Activated CD8-positive, alpha-beta memory T cell treated with anti-CD3 and anti-CD28 coated beads, Interleukin-2, amount 10 ng/mL, durations not matched to agents 7 days and 5 days (primary cell): ENCODE measurements around the gene RASL10A. TPM values are rescaled to one million over a fixed set of nuclear protein-coding genes. Genes with fewer than 3 reads are reported as not detected.

Experiments used
- ATAC-seq: fragments of 150-1000 bp; cut with Tn5 transposase; one replicate; pipeline ENCODE4 v1.10.0; 2021; ENCODE audit warnings: moderate library complexity
- CTCF ChIA-PET: fragments of 350-600 bp; sonication (Branson Sonifier 250); formaldehyde crosslinking; loops from one replicate; lab custom pipeline; 2021; ENCODE audit warnings: antibody characterized with exemption; lab: Charles Lee
- DNase-seq: peaks from one replicate; pipeline ENCODE4 v3.0.0-alpha.2; 2020
- H3K27ac Mint-ChIP-seq: one replicate; pipeline ENCODE4 v1.8.0; 2021; ENCODE audit warnings: mild to moderate bottlenecking, mixed read lengths
- H3K27me3 Mint-ChIP-seq: one replicate; pipeline ENCODE4 v1.8.0; 2021; ENCODE audit warnings: mixed read lengths
- H3K36me3 Mint-ChIP-seq: one replicate; pipeline ENCODE4 v1.8.0; 2021; ENCODE audit warnings: mild to moderate bottlenecking, mixed read lengths
- H3K4me1 Mint-ChIP-seq: one replicate; pipeline ENCODE4 v1.8.0; 2021; ENCODE audit warnings: mixed read lengths
- H3K4me3 Mint-ChIP-seq: one replicate; pipeline ENCODE4 v1.8.0; 2021; ENCODE audit warnings: mild to moderate bottlenecking, moderate library complexity, mixed read lengths
- H3K9me3 Mint-ChIP-seq: one replicate; pipeline ENCODE4 v1.8.0; 2022; ENCODE audit warnings: low read depth, mixed read lengths
- total RNA-seq, 2 experiments: library from RNA; stranded (reverse); gene quantifications; one replicate each; pipeline ENCODE4 v1.2.3, GENCODE V29; 2021

RASL10A gene
- total RNA-seq, 2 experiments from 2014 or later: 0.63 to 0.70 TPM

- Mint-ChIP-seq H3K9me3 (no peaks in the 10 kb centered on the region), H3K27me3 (no peaks in the 10 kb centered on the region), H3K27ac (no peak overlapping the region), H3K36me3 (peaks cover 28% of the 10 kb centered on the region), H3K4me3 (no peak overlapping the region), H3K4me1 (peaks cover 2% of the 10 kb centered on the region)
- no peak for ATAC-seq
- CTCF ChIA-PET: interaction anchor here (1.0 kb wide), 1 partner anchor 16 kb away, joined by 3 read pairs; no protein-coding TSS in a partner anchor
- no peak for DNase-seq
Observed at GRCh38 chr22:29344137-29344536, 28.6 kb upstream of the RASL10A start.

- ATAC-seq (no peak), DNase-seq (no peak)
- peaks cover 22% of the 10 kb centered on the region for H3K36me3 Mint-ChIP-seq
- no peaks in the 10 kb centered on the region for H3K27me3 Mint-ChIP-seq
- CTCF ChIA-PET: interaction anchor here (1.0 kb wide), 1 partner anchor 15 kb away, joined by 3 read pairs; no protein-coding TSS in a partner anchor
- H3K9me3 Mint-ChIP-seq: no peaks in the 10 kb centered on the region
- no peak overlapping the region for H3K27ac Mint-ChIP-seq
- peaks cover 2% of the 10 kb centered on the region for H3K4me1 Mint-ChIP-seq
- H3K4me3 Mint-ChIP-seq: no peak overlapping the region
Observed at GRCh38 chr22:29343313-29343805, 27.9 kb upstream of the RASL10A start.

GRCh38 chr22:29342577-29343312, 27.2 kb upstream of the RASL10A start:
- CTCF ChIA-PET: no interaction called here
- H3K4me3 Mint-ChIP-seq: no peak overlapping the region
- peaks cover 2% of the 10 kb centered on the region for H3K4me1 Mint-ChIP-seq
- peaks cover 23% of the 10 kb centered on the region for H3K36me3 Mint-ChIP-seq
- H3K27me3 Mint-ChIP-seq: no peaks in the 10 kb centered on the region
- no peak overlapping the region for H3K27ac Mint-ChIP-seq
- H3K9me3 Mint-ChIP-seq: no peaks in the 10 kb centered on the region
- no peak for ATAC-seq
- DNase-seq: no peak

GRCh38 chr22:29342177-29342576, 26.7 kb upstream of the RASL10A start:
- Mint-ChIP-seq H3K36me3 (peaks cover 17% of the 10 kb centered on the region), H3K4me3 (no peak overlapping the region), H3K9me3 (no peaks in the 10 kb centered on the region), H3K4me1 (peaks cover 2% of the 10 kb centered on the region), H3K27ac (no peak overlapping the region), H3K27me3 (no peaks in the 10 kb centered on the region)
- ATAC-seq (no peak), DNase-seq (no peak)
- CTCF ChIA-PET: no interaction called here

GRCh38 chr22:29341849-29342127, 26.3 kb upstream of the RASL10A start:
- DNase-seq (no peak), ATAC-seq (no peak)
- CTCF ChIA-PET: no interaction called here
- Mint-ChIP-seq H3K36me3 (peaks cover 15% of the 10 kb centered on the region), H3K4me3 (no peak overlapping the region), H3K27me3 (no peaks in the 10 kb centered on the region), H3K9me3 (no peaks in the 10 kb centered on the region), H3K4me1 (peaks cover 2% of the 10 kb centered on the region), H3K27ac (no peak overlapping the region)

GRCh38 chr22:29341056-29341848, 25.8 kb upstream of the RASL10A start:
- Mint-ChIP-seq H3K4me3 (no peak overlapping the region), H3K9me3 (no peaks in the 10 kb centered on the region), H3K36me3 (peaks cover 17% of the 10 kb centered on the region), H3K4me1 (peaks cover 2% of the 10 kb centered on the region), H3K27me3 (no peaks in the 10 kb centered on the region), H3K27ac (no peak overlapping the region)
- CTCF ChIA-PET: no interaction called here
- ATAC-seq (no peak), DNase-seq (no peak)

GRCh38 chr22:29340566-29340965, 25.1 kb upstream of the RASL10A start:
- CTCF ChIA-PET: no interaction called here
- Mint-ChIP-seq H3K27ac (no peak overlapping the region), H3K4me1 (peaks cover 2% of the 10 kb centered on the region), H3K9me3 (no peaks in the 10 kb centered on the region), H3K36me3 (peaks cover 12% of the 10 kb centered on the region), H3K27me3 (no peaks in the 10 kb centered on the region), H3K4me3 (no peak overlapping the region)
- ATAC-seq: no peak
- DNase-seq: no peak

- Mint-ChIP-seq H3K9me3 (no peaks in the 10 kb centered on the region), H3K27ac (no peak overlapping the region), H3K4me3 (no peak overlapping the region), H3K36me3 (peaks cover 14% of the 10 kb centered on the region), H3K4me1 (peaks cover 2% of the 10 kb centered on the region), H3K27me3 (no peaks in the 10 kb centered on the region)
- DNase-seq (no peak), ATAC-seq (no peak)
- CTCF ChIA-PET: no interaction called here
Observed at GRCh38 chr22:29339381-29340235, 24.1 kb upstream of the RASL10A start.

- Mint-ChIP-seq H3K4me3 (no peak overlapping the region), H3K4me1 (no peaks in the 10 kb centered on the region), H3K27me3 (no peaks in the 10 kb centered on the region), H3K9me3 (no peaks in the 10 kb centered on the region), H3K36me3 (peaks cover 13% of the 10 kb centered on the region), H3K27ac (no peak overlapping the region)
- DNase-seq: no peak
- ATAC-seq: no peak
- CTCF ChIA-PET: no interaction called here
Observed at GRCh38 chr22:29338398-29338797, 22.9 kb upstream of the RASL10A start.

- Mint-ChIP-seq H3K4me3 (no peak overlapping the region), H3K4me1 (no peaks in the 10 kb centered on the region), H3K27ac (no peak overlapping the region), H3K36me3 (peaks cover 10% of the 10 kb centered on the region), H3K27me3 (no peaks in the 10 kb centered on the region), H3K9me3 (no peaks in the 10 kb centered on the region)
- DNase-seq (no peak), ATAC-seq (no peak)
- CTCF ChIA-PET: no interaction called here
Observed at GRCh38 chr22:29337631-29338284, 22.3 kb upstream of the RASL10A start.

GRCh38 chr22:29336751-29337490, 21.4 kb upstream of the RASL10A start:
- Mint-ChIP-seq H3K4me3 (no peak overlapping the region), H3K9me3 (no peaks in the 10 kb centered on the region), H3K4me1 (no peaks in the 10 kb centered on the region), H3K36me3 (peaks cover 9% of the 10 kb centered on the region), H3K27ac (no peak overlapping the region), H3K27me3 (no peaks in the 10 kb centered on the region)
- ATAC-seq (no peak), DNase-seq (no peak)
- CTCF ChIA-PET: interaction anchor here (1.3 kb wide), 1 partner anchor 24 kb away, joined by 4 read pairs; no protein-coding TSS in a partner anchor

- no peaks in the 10 kb centered on the region for H3K4me1 Mint-ChIP-seq
- ATAC-seq (no peak), DNase-seq (no peak)
- H3K36me3 Mint-ChIP-seq: peaks cover 9% of the 10 kb centered on the region
- CTCF ChIA-PET: no interaction called here
- H3K4me3 Mint-ChIP-seq: no peak overlapping the region
- no peaks in the 10 kb centered on the region for H3K27me3 Mint-ChIP-seq
- no peak overlapping the region for H3K27ac Mint-ChIP-seq
- H3K9me3 Mint-ChIP-seq: no peaks in the 10 kb centered on the region
Observed at GRCh38 chr22:29335656-29336055, 20.2 kb upstream of the RASL10A start.
